Cerebellar cortex (tissue), 1 donor: ENCODE results near the gene TMEM258.

Experiments
- DNase-seq: peaks from one replicate; pipeline ENCODE4 v3.0.0-alpha.2; 2015; ENCODE audit warnings: low spot score

The TMEM258 gene

GRCh38 chr11:61739966-61740365 is 52.4 kb downstream of the TMEM258 start:
- no peak for DNase-seq

- no peak for DNase-seq
Measured at GRCh38 chr11:61739413-61739812, 53.0 kb downstream of the TMEM258 start.
